ENCODE results near the gene FBXL22.
A peak's percentile ranks its signal among the peaks of the same experiment; 100 is the strongest.

Gene FBXL22

DNA sequence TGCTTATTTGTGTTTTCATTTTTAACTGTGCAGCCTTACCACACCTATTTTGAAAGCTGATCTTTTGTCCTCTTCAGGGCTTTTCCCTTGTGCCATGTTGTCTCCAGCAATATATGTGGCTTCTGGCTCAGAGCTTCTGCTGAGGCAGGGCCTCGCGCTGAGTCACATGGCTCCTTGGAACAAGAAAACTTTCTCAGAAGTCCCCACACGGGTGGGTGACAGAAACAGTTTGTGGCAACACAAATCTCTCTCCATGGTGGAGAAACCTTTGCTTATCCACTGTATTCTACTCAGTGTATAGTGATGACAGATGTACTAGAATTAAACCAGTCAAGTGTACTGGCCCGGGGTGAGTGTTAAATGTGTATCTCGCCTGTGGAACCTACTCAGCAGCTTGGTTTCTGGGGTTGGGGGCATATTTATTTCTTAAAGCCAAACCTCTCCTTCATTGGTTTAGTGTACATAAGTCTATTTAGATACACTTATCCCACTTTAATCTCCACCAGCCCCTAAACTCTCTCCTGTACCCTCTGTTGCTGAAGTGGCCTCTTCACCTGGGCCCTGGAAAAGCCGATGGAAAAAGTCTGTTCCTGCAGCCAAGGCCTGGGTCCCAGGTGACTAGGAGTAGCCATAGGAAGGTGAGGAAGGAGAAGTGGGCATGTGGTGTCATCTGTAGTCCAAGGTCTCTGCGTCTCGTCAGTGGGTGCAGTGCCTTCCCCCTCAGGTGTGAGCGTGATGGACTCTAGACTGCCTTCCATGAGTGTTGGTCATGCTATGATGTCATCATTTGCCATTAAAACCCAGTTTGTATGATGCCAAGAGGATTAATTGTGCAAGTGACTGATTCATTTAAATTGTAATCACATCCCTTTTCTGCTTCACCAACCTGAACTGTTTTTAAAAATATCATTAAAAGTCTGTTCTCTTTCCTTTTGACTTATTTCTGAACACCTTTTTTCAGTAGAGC, 3.2 kb upstream of the FBXL22 start:
- DNase-seq (ENCODE audit: low read depth in 3 of 3): peak in 2 of 3 experiments; percentile 17 to 49

DNA sequence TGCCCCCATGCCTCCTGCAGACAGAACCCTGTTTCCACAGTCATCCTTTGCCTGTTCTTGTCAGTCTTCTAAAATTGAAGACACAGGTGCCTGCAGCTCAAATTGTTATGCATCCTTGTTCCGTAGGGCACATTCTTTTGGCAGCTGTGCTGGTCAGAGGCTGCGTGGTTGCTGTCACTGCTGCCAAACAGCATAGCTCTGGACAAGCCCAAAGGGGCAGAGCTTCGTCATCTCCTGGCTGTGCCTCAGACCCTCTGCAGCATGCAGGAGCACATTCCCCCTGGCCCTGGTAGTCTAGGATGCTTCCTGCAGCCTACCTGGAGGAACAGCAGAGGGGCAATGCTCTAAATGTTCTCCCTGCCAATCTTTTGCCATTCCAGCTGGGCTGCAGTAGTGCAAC, 2.1 kb upstream of the FBXL22 start:
- no peak for DNase-seq (ENCODE audit: low read depth in 3 of 3)

DNA sequence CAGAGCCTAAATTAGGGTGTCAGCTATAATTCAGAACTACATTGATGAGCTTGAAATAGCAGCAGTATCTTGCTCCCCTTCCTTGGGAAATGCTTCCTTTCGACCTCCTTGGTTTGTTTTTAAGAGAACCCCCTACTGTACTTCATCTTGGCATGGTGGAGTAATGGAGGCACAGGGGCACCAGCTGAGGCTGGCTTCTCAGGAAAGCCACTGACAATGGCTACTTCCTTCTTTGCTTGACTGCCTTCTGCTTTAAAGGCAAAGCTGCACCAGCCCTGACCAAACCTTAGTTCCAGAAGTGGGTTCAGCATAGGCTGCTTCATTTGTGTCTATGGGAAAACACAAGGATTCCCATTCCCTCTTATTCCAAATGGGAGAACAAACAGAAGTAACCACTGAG, 1.5 kb upstream of the FBXL22 start:
- DNase-seq (ENCODE audit: low read depth in 3 of 3): no peak

DNA sequence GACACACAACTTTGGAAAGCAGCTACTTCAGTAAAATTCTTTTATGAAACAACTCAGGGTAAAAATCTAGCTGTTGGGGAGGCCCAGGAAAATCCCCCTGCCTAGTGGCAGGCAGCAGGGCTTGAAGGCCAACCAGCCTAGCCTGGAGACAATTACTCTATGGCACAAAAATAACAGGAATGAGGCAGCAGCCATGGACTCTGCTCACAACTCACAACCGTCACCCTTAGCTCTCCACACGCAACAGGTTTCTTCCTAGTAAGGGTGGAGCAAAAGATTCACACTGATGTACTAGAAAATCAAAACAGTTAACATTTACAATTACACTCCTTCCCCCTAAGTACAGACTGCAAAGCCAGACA, 530 bp upstream of the FBXL22 start:
- DNase-seq (ENCODE audit: low read depth in 3 of 3): no peak

DNA sequence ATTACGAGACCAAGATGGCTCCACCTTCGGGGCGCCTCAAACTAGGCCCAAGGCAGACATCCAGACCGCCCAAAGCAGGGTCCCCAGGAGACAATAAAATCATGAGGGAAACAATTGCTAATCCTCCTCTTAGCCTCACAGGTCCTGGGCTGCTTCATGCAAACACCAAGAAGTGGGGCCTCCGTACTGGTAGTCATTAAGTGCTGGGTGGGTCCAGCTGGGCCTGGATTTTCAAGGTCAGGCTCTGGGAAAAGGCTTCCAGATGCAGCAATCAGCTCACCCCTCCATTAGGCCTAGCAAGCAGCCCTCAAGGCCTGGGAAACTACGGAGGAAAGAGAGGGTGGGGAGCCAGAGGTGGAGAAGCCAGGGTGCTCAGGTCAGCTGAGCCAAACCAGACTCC, 634 bp downstream of the FBXL22 start:
- DNase-seq (ENCODE audit: low read depth in 3 of 3): no peak

DNA sequence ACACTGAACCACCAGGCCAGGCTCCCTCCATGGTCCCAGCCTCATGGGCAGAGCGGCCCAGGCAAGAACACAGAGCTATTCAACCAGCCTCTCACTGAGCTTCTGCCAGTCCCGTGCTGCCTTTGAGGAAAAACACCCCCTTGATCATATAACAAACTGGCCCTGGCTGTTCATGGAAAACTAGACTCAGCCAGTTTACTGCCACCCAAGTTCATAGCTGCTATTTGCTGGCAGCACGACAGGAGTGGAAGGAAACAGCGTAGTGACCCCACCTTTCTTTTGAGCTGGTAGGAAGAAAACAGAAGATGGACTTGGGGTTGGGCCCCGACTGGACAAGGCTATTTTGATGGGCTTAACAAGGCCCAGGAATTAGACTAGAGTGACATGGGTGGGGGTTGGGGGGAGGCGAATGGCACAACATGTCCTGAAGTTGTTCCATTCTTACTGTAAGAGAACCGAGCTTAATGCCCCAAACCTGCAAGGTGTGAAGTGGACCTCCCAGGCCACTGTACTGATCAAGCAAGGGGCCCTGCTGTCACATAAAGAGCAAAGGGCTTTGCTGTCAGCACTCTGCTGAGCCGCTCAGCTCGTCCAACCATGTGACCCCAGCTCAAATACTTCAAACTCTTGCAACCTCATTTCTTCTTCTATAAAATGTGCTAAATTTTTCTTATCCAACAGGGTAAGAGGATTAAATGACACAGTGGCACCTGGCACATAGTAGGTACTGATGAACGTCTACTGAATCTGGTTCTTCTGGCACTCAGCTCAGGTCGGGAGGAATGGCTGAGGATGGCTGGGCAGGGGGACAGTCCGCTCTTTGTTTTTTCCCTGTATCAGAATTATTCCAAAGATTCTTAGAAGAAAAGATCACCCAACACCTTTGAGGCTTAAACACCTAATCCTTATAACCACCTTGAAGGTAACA, 1.6 kb downstream of the FBXL22 start:
- no peak for DNase-seq (ENCODE audit: low read depth in 3 of 3)

DNA sequence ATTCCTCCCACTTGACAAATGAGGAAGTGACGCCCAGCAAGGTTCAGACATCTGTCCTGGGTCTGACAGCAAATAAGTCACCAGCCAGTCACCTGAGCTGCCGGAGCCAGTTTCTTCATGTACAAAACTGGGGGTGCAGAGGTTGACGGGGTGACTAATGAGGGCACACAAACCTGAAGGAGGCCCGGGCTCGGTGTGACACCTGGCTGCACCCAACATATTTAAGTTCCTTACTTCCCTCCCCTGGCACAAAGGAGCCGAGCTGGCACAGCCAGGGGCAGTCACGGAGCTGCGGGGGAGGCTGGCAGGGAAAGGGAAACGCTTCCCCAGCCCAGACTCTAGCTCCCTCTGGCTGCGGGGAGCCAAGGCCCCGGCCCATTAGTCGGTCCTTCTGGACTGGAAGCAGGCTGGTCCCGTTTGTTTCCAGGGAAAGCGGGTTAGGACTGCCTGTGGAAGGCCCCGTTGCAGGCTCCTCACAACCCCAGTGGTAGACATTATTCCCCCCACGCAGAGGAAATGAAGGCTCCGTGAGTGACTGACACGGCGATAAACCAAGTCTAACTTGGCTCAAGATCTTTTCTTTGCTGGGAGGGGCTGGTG, 2.3 kb downstream of the FBXL22 start:
- peak in 2 of 3 experiments; percentile 20 to 32 for DNase-seq (ENCODE audit: low read depth in 3 of 3)

DNA sequence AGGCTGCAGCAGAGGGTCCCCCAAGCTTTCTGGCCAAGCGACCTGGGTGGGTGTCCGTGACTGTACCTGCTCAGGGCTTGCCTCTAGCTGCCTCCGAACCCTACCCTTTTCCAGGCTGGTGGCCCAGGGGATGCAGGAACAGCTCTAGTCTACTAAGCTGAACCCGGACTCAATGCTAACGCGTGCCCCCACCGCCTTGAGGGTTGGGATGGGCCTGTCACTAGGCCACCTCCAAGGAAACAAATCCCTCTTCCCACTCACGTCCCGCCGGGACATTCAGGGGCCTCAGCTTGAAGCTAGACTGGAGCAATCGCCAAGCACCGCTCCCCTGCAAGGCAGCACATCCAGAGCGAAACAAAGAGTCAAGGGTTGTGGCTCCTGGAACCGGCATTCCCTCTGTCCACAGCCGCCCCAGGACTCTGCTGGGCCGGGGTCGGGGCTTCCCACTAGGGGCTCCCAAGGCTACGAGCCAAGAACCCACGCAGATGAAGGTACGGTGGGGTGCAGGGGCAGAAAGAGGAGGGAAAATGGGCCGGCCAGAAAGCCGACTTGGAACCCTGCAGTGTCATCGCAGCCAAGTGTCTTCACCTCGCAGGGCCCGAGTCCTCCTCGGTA, 2.9 kb downstream of the FBXL22 start:
- peak in 2 of 3 experiments; percentile 12 to 27 for DNase-seq (ENCODE audit: low read depth in 3 of 3)

DNA sequence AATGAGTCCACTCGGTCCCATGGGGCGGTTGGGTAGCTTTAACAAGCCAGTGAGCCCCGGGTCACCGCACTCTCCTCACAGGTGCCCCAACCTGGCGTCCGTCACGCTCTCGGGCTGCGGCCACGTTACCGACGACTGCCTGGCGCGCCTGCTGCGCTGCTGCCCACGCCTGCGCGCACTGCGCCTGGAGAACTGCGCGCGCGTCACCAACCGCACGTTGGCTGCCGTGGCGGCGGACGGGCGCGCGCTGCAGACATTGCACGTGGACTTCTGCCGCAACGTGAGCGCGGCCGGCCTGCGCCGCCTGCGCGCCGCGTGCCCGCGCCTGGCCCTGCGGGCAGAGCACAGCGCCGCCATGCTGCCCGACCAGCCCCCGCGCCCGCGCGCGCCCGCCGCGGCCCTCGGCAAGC, 3.4 kb downstream of the FBXL22 start:
- DNase-seq (ENCODE audit: low read depth in 3 of 3): peak; percentile 77 to 90 (median 79)

DNA sequence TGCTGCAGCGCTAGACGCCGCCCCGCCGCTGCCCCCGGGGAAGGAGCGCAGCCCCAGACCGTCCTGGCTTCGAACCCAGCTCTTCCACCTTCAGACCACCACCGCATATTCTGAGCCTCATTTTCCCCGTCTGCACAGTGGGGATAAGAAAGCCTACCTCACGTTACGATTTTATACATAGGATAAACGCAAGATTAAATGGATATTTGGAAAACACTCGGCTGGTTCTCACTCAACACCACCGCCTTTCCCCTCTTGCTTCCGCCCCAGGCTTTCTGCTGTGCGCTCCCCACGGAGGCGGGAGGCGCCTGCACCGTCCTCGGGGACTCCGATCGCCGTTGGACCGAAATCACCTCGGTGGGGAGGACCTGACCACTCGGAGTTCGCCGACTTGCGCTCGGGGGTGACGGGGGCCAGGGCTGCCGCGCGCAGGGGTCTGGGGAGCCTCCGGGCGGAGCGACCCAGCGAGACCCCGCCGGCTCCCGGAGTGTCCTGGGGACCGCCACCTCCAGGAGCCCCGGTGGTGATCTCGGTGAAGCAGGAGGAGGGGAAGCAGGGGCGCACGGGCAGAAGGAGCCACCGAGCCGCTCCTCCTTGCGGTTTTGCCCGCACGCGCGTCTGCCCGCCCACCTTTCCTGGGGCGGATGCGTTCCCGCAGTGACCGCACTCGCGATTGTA, 4.0 kb downstream of the FBXL22 start:
- DNase-seq (ENCODE audit: low read depth in 3 of 3): peak; percentile 28 to 52 (median 31)

DNA sequence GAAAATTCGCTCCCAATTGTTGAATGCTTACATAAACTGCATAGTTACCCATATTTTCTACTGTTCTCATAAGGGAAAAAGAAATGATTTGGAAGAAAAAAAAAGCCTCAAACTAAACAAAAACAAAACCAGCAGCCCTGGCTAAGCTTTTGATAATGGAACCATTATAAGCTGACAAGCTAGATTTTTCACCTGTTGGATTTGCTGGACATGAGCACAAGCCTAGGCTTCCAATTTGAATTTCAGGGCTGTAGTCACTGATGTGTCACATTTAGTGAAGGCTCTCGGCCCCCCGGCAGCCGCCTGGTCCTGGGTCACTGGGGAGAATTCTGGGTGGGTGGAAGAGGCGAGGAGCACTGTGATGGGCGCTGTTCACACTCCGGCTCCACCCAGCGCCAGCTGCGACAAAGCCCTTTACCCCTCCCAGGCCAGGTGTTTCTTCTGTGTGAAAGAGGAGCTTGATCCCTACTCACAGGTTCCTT, 4.6 kb downstream of the FBXL22 start:
- DNase-seq (ENCODE audit: low read depth in 3 of 3): no peak

DNA sequence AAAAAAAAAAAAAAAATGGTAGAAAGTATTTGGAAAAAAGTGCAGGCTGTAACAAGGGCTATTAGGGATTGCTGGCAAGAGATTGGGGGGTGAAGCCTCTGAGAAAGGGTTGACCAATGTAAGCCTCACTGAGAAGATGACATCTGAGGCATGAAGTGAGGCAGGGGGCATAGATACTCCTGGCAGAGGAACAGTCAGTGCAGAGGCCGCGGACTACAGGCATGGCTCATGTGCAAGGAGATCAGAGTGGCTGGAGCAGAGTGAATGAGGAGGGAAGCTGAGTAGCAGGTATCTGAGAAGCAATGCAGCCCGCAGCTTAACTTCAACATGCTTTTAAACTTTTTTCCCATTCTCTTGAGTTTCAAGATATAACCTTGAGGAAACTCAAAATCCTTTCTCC, 5.4 kb downstream of the FBXL22 start:
- DNase-seq (ENCODE audit: low read depth in 3 of 3): no peak

DNA sequence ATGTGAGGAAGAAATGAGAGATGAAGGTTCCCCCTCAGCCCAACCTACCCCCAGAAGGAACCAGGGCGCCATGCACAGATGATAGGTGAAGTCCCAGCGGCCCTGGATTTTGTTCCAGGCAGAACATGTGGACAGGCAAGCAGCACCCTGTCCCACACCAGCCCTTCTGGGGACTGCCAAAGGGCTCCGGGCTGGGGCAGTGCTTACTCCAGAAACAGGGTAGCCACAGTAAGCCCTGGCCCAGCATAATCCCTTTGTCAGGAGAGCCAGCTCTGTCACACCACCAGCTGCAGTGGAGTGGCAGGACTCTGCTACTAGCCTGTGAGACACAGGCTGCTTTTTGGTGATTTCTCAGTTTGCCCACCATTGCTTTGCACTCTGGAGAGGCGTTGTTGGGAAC, 6.3 kb downstream of the FBXL22 start:
- no peak for DNase-seq (ENCODE audit: low read depth in 3 of 3)

DNA sequence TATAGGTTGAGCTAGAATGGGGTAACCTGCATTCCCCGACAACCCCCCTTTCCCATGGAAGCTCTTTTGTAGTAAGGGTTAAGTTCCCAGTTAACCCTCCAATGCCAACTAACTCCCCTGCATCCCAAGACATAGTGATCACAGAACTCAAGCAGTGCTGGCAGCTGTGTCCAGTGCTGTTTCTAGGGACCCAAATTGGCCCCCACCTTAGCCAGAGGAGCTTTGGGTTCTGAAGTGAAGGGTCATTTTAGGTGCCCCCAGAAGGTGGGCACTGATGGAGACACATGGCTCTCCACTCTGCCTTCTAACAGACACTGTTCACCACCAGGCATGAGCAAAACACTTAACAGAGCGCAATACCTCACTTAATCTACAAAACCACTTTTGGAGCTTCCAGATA, 7.1 kb downstream of the FBXL22 start:
- DNase-seq (ENCODE audit: low read depth in 3 of 3): no peak

DNA sequence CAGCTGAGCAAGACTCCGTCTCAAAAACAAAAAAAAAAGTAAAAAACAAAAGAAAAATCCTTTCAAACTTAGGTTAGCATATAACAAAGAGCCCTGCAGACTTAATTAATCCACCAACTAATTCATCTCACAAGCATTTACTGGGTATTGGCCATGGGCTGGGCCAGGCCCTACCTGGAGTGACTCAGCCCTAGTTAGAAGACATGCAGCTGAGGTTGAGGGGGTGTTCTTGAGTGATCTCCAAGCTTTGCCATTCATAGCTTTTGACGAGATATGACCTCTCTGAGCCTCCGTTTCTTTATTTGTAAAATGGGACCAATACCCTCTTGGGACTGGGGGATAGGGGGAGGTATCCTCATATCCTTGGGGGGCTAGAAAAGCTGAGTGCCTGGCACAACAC, 7.8 kb downstream of the FBXL22 start:
- no peak for DNase-seq (ENCODE audit: low read depth in 3 of 3)

DNA sequence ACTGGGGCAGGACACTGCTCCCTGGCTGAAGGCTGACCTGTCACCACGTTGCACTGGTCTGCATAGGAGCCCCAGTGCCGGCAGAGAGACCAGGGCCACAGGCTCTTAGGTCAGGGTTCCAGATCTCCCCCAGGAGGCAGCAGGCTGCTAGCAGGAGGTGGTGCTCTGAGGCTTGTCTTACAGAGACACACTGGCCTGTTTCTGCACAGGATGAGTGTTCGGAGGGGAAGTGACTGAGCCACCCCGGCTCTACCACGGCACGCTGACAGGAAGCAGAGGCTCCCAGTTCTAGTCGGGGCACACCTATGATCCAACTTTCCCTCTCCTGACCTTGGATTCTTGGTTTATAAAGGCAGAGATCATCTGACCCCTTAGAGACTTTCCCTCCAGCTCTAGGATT, 8.6 kb downstream of the FBXL22 start:
- peak; percentile 28 to 49 (median 36) for DNase-seq (ENCODE audit: low read depth in 3 of 3)

DNA sequence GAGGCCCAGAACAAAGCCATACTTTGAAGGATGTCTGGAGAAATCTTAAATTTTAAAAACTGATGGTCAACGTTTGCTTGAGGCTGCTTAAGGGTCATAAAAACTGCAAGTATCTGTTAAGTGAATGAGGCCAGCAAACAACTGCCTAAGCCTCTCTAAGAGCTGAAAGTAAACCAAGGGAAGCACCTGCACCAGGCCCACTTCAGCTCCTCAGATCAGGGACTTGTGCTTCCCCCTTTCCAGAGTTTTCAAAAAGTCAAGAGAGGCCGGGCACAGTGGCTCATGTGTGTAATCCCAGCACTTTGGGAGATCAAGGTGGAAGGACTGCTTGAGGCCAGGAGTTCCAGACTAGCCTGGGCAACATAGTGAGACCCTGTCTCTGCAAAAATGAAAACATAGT, 9.1 kb downstream of the FBXL22 start:
- DNase-seq (ENCODE audit: low read depth in 3 of 3): no peak

DNA sequence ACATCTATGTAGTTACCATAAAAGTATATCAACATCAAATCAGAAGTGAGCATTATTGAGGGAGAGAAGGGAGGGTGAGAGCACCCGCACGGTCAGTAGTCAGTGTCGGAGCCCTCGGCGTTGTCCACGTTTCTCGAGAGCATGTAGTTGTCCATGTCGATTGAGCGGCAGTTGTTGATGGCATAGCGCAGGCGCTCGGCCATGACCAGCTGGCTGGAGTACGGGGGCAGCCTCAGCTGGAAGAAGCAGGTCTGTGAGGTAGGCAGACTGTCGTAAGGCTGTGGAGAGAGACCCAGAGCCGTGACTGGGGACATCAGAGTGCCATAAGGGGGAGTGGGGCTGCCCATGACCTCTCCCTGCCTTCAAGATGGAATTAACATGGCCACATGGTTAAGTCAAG, 11.8 kb downstream of the FBXL22 start:
- DNase-seq (ENCODE audit: low read depth in 3 of 3): no peak

DNA sequence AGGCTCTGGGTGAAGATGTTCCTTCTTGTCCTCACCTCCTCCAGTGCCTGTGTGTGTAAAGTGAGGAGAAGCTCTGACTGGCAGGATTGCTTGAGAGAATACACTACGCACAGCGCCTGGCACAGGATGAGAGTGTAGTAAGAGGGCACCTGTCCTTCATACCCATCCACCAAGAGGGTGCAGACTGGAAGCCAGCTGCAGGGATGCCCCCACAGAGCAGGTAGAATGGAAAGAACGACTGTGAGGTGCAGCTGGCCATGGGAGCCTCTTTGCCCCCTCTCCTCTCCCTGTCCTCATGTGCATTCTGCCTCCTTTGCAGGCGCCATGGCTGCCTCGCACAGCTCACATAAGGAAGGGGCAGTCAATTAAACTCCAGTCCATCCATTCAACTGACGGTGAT, 12.3 kb downstream of the FBXL22 start:
- DNase-seq (ENCODE audit: low read depth in 3 of 3): no peak

DNA sequence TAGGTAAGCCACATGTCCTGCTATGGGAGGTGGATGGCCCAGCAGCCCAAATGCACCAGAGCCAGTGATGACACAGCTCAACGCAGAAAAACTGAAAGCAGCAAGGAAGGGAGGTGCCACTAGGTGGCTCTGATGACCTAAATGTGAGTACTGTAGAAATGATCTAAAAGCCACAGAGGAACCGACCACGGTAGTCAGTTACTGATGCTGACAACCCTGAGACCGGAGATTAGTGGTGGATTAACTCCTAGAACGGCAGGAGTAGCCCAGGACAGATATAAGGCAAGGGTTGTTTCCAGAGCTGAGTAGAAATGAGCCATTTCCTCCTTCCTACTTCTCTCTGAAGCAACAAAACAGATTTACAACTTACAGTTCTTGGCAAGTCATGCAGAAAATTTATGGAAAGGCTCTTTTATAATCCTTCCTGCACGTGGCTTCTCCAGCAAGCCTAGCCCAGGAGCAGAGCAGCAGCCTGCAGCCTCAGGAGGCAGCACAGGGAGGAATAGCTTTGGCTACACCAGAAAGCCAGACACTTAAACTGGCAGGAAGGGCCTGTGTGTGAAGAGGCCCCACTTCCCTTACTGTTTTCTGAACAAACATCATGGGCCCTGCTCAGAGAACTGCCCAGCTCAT, 13.1 kb downstream of the FBXL22 start:
- DNase-seq (ENCODE audit: low read depth in 3 of 3): peak; percentile 46 to 72 (median 55)

DNA sequence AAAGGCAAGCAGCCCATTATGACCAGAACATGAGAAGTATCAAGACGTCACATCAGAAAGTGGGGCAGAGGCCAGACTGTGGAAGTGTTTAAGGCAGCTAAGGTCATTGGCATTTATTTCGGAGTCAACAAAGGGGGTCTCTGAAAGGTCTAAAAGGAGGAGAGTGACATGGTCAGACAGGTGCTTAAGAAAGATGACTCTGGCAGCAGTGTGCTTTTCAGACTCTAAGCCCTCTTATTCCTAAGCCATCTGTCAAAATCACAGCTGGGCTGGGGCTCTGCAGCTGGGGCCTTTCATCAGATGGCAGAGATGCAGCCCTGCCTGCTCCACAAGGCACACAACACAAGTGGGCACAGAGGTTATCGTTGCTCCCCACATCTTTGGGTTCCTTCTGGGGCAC, 14.0 kb downstream of the FBXL22 start:
- no peak for DNase-seq (ENCODE audit: low read depth in 3 of 3)
